Stimulated activated CD4-positive, alpha-beta T cell treated with anti-CD3 and anti-CD28 coated beads, Interleukin-1b, Interleukin-23, amount 100 ng/mL, for 24 hours (primary cell): ENCODE data around the gene H1-8.
"Not testable (repeated sequence)": the region's sequence is repeated elsewhere in the genome, so short reads cannot be mapped to it uniquely, and the experiment has no call there.

Source experiments
- DNase-seq, 4 experiments: peaks; one replicate each; pipeline ENCODE4 v3.0.0-alpha.2; 2020; ENCODE audit warnings: low read depth in 4 of 4, low spot score in 1 of 4

H1-8 gene

DNA sequence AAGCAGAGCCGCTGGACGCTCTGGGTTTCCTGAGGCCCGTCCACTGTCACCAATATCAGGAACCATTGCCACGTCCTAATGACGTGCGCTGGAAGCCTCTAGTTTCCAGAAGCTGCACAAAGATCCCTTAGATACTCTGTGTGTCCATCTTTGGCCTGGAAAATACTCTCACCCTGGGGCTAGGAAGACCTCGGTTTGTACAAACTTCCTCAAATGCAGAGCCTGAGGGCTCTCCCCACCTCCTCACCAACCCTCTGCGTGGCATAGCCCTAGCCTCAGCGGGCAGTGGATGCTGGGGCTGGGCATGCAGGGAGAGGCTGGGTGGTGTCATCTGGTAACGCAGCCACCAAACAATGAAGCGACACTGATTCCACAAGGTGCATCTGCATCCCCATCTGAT, 11.3 kb upstream of the H1-8 start:
- DNase-seq: no peak

DNA sequence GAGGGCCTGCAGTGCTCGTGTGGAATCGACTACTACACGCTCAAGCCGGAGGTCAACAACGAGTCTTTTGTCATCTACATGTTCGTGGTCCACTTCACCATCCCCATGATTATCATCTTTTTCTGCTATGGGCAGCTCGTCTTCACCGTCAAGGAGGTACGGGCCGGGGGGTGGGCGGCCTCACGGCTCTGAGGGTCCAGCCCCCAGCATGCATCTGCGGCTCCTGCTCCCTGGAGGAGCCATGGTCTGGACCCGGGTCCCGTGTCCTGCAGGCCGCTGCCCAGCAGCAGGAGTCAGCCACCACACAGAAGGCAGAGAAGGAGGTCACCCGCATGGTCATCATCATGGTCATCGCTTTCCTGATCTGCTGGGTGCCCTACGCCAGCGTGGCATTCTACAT, 10.7 kb upstream of the H1-8 start:
- no peak for DNase-seq

DNA sequence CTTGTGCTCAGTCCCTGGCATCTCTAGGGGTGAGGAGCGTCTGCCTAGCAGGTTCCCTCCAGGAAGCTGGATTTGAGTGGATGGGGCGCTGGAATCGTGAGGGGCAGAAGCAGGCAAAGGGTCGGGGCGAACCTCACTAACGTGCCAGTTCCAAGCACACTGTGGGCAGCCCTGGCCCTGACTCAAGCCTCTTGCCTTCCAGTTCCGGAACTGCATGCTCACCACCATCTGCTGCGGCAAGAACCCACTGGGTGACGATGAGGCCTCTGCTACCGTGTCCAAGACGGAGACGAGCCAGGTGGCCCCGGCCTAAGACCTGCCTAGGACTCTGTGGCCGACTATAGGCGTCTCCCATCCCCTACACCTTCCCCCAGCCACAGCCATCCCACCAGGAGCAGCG, 9.6 kb upstream of the H1-8 start:
- no peak for DNase-seq

GRCh38 chr3:129534428-129535027, 8.4 kb upstream of the H1-8 start:
- no peak for DNase-seq

DNA sequence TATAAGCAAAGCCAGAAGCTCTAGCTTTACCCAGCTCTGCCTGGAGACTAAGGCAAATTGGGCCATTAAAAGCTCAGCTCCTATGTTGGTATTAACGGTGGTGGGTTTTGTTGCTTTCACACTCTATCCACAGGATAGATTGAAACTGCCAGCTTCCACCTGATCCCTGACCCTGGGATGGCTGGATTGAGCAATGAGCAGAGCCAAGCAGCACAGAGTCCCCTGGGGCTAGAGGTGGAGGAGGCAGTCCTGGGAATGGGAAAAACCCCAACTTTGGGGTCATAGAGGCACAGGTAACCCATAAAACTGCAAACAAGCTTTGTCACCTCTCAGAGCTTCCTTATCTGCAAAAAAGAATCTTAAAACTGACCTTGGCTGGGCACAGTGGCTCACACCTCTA, 7.9 kb upstream of the H1-8 start:
- DNase-seq: no peak

GRCh38 chr3:129536374-129536667, 6.7 kb upstream of the H1-8 start:
- no peak for DNase-seq

DNA sequence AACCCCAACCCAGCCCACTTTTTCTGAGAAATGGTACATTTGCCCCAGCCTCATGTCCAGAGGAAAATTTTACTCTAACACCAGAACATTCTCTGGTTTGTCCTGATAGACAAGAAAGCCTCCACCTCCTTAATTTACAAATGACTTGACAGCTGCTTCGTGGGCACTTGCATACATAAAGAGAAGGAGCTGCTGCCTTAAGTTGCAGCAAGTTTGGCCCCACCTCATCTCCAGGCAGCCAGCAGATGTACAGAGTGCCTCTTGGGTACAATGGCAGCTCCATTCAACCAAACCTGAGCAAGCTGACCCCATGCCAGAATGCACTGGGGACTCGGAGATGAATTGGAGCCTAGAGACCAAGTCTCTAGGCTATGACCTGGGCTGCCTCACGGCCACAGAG, 6.2 kb upstream of the H1-8 start:
- DNase-seq: no peak

- no peak for DNase-seq
These were observed 3.8 kb upstream of the H1-8 start for GRCh38 chr3:129539206-129539605.

DNA sequence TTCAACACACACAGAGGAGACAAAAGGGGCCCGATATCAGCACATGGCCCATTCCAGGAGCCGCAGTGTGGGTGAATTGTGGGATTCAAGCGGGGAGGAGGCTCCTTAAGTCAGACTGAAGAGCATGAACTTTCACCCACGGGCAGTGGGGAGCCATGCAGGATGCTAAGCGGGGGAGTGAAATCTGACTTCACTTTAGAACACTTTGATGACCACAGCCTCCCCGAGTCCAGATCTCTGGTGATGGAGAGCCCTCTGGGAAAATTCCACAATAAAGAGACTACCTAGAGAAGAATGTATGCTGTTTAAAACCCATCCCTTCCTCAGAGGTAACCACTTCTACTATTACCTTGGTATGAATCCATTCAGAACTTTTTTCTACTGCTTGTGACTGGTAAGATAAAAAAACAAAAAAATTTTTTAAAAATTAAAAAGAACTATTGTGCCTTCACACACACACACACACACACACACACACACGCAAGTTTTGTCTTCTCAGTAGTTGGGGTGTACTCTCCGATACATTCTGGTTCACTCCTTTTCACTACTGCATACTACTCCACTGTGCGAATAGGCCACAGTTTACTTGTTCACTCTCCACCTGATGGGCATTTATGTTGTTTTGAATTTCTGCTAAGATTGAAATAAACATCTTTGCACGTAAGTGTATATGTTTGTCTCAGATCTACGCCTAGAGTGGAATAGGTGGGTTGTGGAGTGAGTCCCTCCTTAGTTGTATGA, 2.0 kb upstream of the H1-8 start:
- no peak for DNase-seq

GRCh38 chr3:129542747-129543146, 228 bp upstream of the H1-8 start:
- DNase-seq: no peak

DNA sequence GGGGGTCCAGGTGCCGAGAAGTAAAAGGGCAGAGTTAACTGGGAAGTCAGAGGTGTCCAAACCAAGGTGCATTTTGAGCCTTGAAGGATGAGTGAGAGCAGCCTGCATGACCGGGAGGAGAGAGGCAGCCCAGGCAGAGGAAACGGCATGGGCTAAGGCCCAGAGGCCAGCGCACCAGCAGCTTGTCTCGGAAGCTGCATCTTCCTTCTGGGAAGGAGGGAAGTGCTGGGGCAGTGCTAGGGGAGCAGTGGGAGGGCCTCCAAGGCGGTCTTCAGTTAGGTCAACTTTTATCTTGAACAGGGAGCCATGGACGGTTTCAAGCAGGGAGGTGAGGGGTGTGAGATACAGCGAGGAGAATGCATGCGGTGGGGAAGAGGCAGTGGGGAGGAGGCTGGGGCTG, 1.0 kb downstream of the H1-8 start:
- DNase-seq: no peak

DNA sequence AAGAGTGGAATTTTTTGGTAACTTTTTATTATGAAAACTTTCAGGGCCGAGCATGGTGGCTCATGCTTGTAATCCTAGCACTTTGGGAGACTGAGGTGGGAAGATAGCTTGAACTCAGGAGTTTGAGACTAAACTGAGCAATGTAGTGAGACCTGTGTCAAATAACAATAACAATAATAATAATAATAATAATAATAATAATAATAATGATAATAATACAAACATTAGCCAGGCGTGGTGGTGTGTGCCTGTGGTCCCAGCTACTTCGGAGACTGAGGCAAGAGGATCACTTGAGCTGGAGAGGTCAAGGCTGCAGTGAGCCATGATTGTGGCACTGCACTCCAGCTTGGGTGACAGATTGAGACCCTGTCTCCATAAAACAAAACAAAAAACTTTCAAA, 3.0 kb downstream of the H1-8 start:
- not testable (repeated sequence) for DNase-seq

DNA sequence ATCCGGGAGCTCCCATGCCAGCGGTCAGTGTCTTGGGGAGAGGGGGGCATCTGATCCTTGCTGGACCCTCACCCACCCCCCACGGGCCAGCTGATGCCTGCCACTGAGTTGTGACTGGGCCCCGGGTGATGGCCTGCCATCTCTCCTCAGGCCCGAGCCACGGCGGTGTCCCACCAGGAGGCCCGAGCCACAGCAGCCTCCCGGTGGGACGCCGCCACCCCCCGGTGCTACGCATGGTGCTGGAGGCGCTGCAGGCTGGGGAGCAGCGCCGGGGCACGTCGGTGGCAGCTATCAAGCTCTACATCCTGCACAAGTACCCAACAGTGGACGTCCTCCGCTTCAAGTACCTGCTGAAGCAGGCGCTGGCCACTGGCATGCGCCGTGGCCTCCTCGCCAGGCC, 4.3 kb downstream of the H1-8 start:
- no peak for DNase-seq

- DNase-seq: no peak
These were observed 5.4 kb downstream of the H1-8 start for GRCh38 chr3:129548104-129548965.

- no peak for DNase-seq
These were observed 6.2 kb downstream of the H1-8 start for GRCh38 chr3:129549006-129549800.

DNA sequence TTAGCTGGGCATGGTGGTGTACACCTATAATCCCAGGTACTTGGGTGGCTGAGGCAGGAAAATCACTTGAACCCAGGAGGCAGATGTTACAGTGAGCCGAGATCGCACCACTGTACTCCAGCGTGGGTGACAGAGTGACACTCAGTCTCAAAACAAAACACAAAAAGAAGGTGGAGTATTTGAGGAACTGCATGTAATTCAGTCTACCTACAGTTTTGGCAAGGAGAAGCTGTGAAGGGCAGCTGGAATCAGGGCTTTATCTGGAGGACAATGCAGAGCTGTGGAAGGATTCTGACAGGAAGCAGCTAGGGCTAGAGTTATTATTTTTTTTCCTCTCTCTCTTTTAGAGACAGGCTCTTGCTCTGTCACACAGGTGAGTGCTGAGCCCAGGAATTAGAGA, 6.8 kb downstream of the H1-8 start:
- no peak for DNase-seq

DNA sequence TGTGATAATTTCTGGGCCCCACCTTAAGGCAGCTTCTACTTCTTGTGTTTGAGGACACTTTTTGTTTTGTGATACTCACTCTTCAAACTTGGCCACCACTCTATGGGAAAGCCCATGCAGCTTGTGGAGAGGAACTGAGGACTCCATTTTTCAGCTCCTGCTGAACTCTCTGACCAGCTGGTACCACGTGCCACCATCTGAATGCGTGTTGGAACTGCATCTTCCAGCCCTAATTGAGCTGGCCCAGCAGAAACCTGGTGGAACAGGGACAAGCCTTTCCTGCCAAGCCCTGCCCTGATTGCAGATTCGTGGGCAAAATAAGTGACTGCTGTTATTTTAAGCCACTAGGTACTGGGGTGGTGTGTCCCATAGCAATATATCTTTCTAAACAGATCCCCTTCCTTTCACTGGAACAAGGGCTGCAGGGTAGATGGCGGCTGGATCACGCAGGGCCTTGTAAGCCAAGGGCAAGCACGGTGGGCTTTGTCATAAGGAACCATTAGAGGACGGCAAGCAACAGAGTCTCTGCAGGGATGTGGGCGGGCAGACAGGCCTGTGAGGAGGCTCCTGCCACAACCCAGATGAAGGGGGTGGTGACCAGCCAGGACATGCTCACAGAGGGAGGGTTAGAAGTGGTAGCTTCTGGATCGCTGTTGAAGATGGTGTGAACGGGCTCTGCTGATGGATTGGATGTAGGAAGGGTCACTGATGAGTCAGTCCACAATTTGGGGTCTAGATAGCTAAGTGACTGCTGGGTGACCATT, 9.5 kb downstream of the H1-8 start:
- DNase-seq: no peak

DNA sequence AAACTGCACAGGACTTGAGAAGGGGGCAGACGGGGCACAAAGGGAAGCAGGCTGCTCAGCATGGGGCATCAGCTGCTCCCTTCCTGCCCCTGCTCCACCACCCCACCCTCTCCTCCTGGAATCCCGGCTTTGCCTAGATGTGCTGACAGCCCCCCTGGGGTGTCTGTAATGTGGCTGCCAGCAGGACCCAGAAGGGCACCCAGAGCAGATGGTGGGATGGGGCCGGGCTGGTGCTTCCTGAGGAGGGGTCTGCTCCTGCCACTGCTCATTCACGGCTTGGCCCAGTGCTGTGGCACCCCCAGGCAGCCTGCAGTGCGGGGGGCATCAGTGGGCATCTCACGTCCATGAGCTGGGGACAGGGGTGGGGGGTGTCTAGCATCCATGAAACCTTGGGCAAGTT, 10.2 kb downstream of the H1-8 start:
- no peak for DNase-seq

DNA sequence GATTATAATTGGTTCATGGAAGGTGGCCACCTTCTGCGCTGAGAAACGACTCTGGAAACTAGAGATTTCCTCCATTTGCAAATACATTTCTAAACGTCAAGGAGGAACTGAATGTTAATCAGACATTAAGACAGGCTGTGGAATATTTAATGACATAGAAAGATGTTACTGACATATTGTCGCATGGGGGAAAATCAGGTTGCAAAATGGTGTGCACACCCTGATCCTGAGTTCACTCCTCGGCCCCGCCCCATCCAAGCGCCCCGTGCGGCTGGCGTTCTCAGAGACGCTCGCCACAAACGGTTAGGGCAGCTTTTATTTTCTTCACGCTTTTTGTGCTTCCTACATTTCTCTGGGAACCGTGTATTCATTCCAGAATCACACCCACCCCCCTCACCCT, 10.7 kb downstream of the H1-8 start:
- no peak for DNase-seq

DNA sequence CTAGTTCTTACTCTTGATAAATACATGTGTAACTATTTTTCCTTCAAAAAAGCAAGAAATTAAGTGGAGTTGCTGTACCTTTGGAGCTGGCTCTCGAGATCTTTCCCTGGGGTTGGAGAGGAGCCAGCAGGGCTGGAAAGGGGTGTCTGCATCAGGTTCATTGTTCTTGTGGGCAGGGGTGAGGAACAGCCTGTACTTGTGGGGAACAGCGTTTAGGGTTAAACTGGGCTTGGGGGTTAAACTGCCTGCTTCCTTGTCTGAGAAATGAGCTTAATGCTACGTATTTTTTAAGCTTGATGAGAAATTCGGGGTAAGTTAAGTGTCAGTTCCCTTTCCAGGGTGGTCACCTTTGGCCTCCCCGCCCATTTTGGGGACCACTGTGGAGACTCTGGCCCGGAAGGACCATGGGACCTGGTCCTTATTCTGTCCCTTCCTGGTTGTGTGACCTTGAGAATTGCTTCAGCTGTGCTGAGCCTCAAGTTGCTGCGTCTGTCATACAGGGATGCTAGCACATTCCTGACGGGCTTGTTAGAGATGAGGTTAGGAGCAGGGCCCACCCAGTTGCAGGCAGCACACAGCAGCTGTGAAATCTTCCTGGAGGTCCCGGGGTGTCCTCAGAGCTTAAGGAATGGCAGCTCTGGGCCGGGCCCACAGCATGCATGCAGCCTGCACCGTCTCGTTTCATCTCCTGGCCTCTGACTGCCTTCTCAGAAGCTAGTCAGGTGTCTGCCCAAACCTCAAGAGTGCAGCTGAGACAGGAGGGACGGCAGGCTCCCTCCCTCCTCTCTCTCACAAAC, 11.6 kb downstream of the H1-8 start:
- no peak for DNase-seq
